GM19351 (cell line): ENCODE data around the gene WNT7A.
"Not testable (repeated sequence)": the region's sequence is repeated elsewhere in the genome, so short reads cannot be mapped to it uniquely, and the experiment has no call there.

Source experiments
- ATAC-seq: cut with Tn5 transposase; IDR thresholded peaks from one replicate; pipeline ENCODE4 v1.9.1; 2021; ENCODE audit warnings: mild to moderate bottlenecking, moderate library complexity; ENCODE audit not compliant: unreplicated experiment

The WNT7A gene

GRCh38 chr3:13879946-13880810 lies at the start of gene WNT7A:
TSS of gene WNT7A (minus strand) at chr3:13880071. CDS start at chr3:13879816, 255 bp downstream.
- peak; percentile 54 for ATAC-seq

- ATAC-seq = not testable (repeated sequence)
Measured at GRCh38 chr3:13928741-13929140, 48.9 kb upstream of the WNT7A start.

- ATAC-seq = no peak
Measured at GRCh38 chr3:13927295-13927694, 47.4 kb upstream of the WNT7A start.

- ATAC-seq = no peak
Measured at GRCh38 chr3:13916375-13916774, 36.5 kb upstream of the WNT7A start.

- ATAC-seq = no peak
Measured at GRCh38 chr3:13902648-13903238, 22.9 kb upstream of the WNT7A start.

GRCh38 chr3:13901935-13902584 lies 22.2 kb upstream of the WNT7A start:
- ATAC-seq = no peak

GRCh38 chr3:13898346-13898745 lies 18.5 kb upstream of the WNT7A start:
- no peak for ATAC-seq

- no peak for ATAC-seq
Measured at GRCh38 chr3:13896473-13897154, 16.7 kb upstream of the WNT7A start.

GRCh38 chr3:13895155-13896105 lies 15.6 kb upstream of the WNT7A start:
- ATAC-seq = peak; percentile 99

- ATAC-seq = no peak
Measured at GRCh38 chr3:13894807-13895154, 14.9 kb upstream of the WNT7A start.

- no peak for ATAC-seq
Measured at GRCh38 chr3:13894096-13894806, 14.4 kb upstream of the WNT7A start.

GRCh38 chr3:13892304-13892703 lies 12.4 kb upstream of the WNT7A start:
- ATAC-seq = no peak

GRCh38 chr3:13891492-13892073 lies 11.7 kb upstream of the WNT7A start:
- no peak for ATAC-seq

GRCh38 chr3:13891017-13891392 lies 11.1 kb upstream of the WNT7A start:
- ATAC-seq = no peak

- no peak for ATAC-seq
Measured at GRCh38 chr3:13890377-13891016, 10.6 kb upstream of the WNT7A start.

GRCh38 chr3:13888576-13888975 lies 8.7 kb upstream of the WNT7A start:
- ATAC-seq = no peak

- ATAC-seq = no peak
Measured at GRCh38 chr3:13887495-13888300, 7.8 kb upstream of the WNT7A start.

- no peak for ATAC-seq
Measured at GRCh38 chr3:13886593-13887129, 6.8 kb upstream of the WNT7A start.
